ENCODE results near the gene TTC23.

Gene TTC23

DNA sequence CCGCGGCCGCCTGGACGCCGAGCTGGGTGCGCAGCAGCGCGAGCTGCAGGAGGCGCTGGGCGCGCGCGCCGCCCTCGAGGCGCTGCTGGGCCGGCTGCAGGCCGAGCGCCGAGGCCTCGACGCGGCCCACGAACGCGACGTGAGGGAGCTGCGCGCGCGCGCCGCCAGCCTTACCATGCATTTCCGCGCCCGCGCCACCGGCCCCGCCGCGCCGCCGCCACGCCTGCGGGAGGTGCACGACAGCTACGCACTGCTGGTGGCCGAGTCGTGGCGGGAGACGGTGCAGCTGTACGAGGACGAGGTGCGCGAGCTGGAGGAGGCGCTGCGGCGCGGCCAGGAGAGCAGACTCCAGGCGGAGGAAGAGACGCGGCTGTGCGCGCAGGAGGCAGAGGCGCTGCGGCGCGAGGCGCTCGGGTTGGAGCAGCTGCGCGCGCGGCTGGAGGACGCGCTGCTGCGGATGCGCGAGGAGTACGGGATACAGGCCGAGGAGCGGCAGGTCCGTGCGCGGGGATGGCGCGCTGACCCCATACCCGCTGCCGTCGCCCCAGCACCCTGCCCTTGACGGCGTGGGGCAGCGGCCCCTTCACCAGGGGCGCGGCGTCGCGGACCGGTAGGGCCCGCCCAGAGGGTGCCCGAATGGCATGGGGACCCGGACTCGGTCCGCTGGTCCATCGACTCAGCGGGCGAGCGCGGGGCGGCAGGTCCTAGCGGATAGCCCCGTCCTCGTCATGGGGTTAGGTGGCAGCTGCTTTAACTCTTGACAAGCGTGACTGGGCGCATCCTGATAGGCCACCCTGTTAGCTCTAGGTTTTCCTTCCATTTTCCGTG, 143.7 kb downstream of the TTC23 start:
- no peak overlapping the region for H3K27ac ChIP-seq
- DNase-seq (ENCODE audit: low read depth, low spot score): no peak
- H3K9ac ChIP-seq (ENCODE audit: insufficient read length): no peak overlapping the region
- H3K4me3 ChIP-seq: peak overlapping the region; percentile 82
- H3K9me3 ChIP-seq (ENCODE audit: low read depth, low read length): no peaks in the 10 kb centered on the region
- no peak for TF ChIP-seq POLR2AphosphoS5 (IDR thresholded peaks at IDR 0.05; ENCODE audit: borderline replicate concordance, low read depth, low read length)
- no peak for TF ChIP-seq EZH2 (IDR thresholded peaks at IDR 0.05)
- TF ChIP-seq FOXP2 (optimal IDR thresholded peaks at IDR 0.05; ENCODE audit: control extremely low read depth, extremely low read length, insufficient read depth): no peak
- no peaks in the 10 kb centered on the region for H3K36me3 ChIP-seq (ENCODE audit: insufficient read depth, low read length)

DNA sequence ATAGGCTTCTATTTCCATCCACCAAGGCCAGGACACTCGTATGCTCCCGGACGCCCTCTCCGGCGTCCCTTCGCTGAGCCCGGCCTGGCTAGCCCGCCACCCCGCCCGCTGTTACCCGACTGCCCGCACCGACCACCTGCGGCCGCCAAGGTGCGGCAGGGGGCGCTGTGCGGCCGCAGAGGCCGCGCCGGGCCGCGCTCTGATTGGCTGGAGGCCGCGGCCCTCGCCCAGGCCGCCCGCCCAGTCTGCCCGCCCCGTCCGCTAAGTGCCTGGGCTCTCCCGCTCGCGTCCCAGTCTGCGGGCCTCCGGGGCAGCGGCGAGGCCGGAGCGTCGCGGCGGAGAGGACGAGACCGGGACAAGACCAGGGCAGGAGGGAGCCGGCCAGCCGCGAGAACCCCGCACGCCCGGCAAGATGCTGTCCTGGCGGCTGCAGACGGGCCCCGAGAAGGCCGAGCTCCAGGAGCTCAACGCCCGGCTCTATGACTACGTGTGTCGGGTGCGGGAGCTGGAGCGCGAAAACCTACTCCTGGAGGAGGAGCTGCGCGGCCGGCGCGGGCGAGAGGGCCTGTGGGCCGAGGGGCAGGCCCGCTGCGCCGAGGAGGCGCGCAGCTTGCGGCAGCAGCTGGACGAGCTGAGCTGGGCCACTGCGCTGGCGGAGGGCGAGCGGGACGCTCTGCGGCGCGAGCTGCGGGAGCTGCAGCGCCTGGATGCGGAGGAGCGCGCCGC, 144.4 kb downstream of the TTC23 start, which contains the start of gene SYNM:
SYNM (plus strand) TSS at position 293 of the 726 bp plus-strand sequence; CDS start at position 413, 120 bp downstream.
- TF ChIP-seq EZH2 (IDR thresholded peaks at IDR 0.05) (no peak), POLR2AphosphoS5 (IDR thresholded peaks at IDR 0.05; ENCODE audit: borderline replicate concordance, low read depth, low read length) (no peak), FOXP2 (optimal IDR thresholded peaks at IDR 0.05; ENCODE audit: control extremely low read depth, extremely low read length, insufficient read depth) (no peak)
- H3K36me3 ChIP-seq (ENCODE audit: insufficient read depth, low read length): no peaks in the 10 kb centered on the region
- no peak within 1 kb of the TSS for H3K27ac ChIP-seq
- H3K4me3 ChIP-seq: peak within 1 kb of the TSS; percentile 82
- H3K9ac ChIP-seq (ENCODE audit: insufficient read length): no peak within 1 kb of the TSS
- no peak for DNase-seq (ENCODE audit: low read depth, low spot score)
- H3K9me3 ChIP-seq (ENCODE audit: low read depth, low read length): no peaks in the 10 kb centered on the region

DNA sequence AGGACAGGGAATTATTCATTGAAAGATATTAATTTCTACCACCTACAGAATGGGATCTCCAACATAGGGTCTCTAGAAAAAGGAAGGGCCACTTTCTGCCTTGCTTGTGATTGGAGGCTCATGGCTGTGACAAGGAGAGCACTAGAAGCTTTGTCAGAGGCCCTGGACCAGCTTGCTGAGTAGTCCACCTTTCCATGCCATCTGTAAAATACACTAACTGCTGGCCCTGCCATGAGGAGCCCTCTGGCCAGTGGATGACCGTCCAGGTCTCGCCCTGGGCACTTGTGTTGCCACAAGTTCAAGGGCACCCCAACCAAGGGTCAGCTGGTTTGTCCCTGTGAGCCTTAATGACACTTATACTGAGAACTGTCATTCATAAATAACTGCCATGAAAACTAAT, 146.1 kb downstream of the TTC23 start:
- no peak for DNase-seq (ENCODE audit: low read depth, low spot score)
- TF ChIP-seq FOXP2 (optimal IDR thresholded peaks at IDR 0.05; ENCODE audit: control extremely low read depth, extremely low read length, insufficient read depth) (no peak), POLR2AphosphoS5 (IDR thresholded peaks at IDR 0.05; ENCODE audit: borderline replicate concordance, low read depth, low read length) (no peak), EZH2 (IDR thresholded peaks at IDR 0.05) (no peak)
- Histone ChIP-seq H3K9ac (ENCODE audit: insufficient read length) (no peak overlapping the region), H3K27ac (no peak overlapping the region), H3K4me3 (no peak overlapping the region), H3K9me3 (ENCODE audit: low read depth, low read length) (no peaks in the 10 kb centered on the region), H3K36me3 (ENCODE audit: insufficient read depth, low read length) (no peaks in the 10 kb centered on the region)

DNA sequence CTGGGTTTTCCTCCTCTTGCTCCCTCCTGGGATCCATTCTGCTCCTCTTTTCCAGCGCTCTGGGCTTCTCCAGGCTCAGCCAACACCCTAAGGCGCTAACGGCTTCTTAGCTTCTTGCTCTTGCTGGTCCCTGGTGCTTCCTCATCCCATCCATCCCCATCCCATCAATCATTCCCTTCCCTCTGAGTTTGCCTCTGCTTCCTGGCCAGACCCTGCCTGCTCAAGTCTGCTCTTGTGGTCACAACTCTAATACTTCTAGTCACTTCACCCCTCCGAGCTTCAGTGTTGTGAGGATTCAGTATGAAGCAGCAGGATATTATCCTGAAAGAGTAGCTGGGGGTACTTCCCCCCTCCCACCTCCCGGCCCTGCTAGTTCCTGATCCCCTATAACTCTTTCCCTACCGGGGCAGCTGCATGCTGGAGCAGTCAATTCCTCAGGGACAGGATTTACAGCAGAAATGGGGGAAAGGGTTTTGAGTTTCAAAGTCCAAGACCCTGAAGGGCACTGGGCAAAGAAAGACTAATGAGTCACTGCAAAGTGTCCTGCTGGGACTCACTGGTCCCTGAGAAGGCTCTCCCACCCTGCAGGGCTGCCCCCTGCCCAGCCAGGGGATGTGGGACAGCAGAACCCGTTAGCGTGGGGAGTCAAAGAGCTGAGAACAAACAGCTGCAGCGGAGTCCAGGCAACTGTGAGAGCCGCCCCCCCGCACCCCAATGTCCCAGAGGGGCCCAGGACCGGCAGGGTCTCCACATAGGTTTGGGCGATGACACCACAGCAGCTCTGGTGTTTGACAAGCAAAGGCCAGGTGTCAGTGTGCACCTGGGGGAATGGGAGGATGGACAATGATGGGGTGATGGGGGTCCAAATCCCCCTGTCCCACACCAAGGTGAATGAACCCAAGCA, 146.8 kb downstream of the TTC23 start:
- no peak for DNase-seq (ENCODE audit: low read depth, low spot score)
- H3K9ac ChIP-seq (ENCODE audit: insufficient read length): no peak overlapping the region

DNA sequence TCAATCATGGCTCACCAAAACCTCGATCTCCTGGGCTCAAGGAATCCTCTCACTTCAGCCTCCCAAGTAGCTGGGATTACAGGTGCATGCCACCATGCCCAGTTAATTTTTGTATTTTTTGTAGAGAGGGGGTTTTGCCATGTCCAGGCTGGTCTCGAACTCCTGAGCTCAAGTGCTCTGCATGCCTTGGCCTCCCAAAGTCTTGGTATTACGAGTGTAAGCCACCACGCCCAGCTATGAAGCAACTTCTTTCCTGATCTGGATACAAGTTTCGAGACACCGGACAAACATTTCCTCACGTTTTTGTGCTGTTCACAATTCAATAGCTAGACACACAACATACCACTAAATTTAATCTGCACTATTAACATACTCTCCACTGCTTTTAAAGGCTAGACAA, 147.9 kb downstream of the TTC23 start:
- DNase-seq (ENCODE audit: low read depth, low spot score): no peak
- H3K9ac ChIP-seq (ENCODE audit: insufficient read length): no peak overlapping the region
- TF ChIP-seq EZH2 (IDR thresholded peaks at IDR 0.05): no peak
- no peak for TF ChIP-seq FOXP2 (optimal IDR thresholded peaks at IDR 0.05; ENCODE audit: control extremely low read depth, extremely low read length, insufficient read depth)
- no peak for TF ChIP-seq POLR2AphosphoS5 (IDR thresholded peaks at IDR 0.05; ENCODE audit: borderline replicate concordance, low read depth, low read length)

More for the DNA sequence above, 146.8 kb downstream of the TTC23 start:
- TF ChIP-seq FOXP2 (optimal IDR thresholded peaks at IDR 0.05; ENCODE audit: control extremely low read depth, extremely low read length, insufficient read depth) (no peak), POLR2AphosphoS5 (IDR thresholded peaks at IDR 0.05; ENCODE audit: borderline replicate concordance, low read depth, low read length) (no peak), EZH2 (IDR thresholded peaks at IDR 0.05) (no peak)
- H3K36me3 ChIP-seq (ENCODE audit: insufficient read depth, low read length): no peaks in the 10 kb centered on the region
- no peak overlapping the region for H3K4me3 ChIP-seq
- H3K9me3 ChIP-seq (ENCODE audit: low read depth, low read length): no peaks in the 10 kb centered on the region
- no peak overlapping the region for H3K27ac ChIP-seq

DNA sequence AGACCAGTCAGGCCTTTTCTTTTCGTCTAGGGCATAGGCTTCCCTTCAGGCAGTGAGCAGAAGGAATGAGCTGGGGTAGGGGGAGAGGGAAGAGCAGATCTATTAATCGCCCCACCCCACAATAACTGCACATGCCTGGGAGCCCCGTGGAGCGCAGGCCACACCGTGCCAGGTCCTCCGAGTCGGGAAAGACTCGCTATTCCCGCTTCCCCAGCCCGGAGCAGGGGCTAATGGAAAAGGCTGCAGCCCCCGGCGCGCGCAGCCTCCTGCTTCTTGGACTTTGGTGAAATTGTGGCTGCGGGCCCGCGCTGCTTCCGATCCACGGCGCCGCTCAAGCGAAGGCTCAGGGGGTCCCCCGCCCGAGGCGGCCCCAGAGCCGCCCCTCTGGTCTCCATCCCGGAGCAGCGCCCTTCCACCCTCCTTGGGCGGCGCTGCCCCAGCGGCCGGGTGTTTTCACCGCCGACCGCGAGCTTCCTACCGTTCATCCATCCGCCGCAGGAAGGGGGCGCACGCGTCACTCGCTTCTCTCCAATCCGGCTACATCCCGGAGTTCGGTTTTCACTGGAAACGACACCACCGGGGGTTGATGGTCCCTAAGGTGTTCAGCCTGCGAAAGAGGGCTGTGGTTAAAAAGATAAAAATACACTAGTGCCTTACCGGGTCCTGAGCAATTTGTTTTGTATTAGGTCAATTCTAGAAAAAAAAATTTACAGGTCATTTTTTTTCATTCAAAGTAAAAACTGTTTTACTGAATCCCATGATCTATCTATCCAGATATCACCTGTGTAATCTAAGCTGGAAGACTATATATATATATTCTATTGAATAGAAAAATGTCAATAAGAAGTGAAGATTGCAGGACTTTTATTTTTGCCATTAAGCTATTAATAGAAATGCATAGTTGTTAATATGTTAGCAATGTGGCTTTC, 148.9 kb downstream of the TTC23 start:
- no peak for DNase-seq (ENCODE audit: low read depth, low spot score)
- no peak overlapping the region for H3K27ac ChIP-seq
- H3K9ac ChIP-seq (ENCODE audit: insufficient read length): no peak overlapping the region
- H3K36me3 ChIP-seq (ENCODE audit: insufficient read depth, low read length): no peaks in the 10 kb centered on the region
- no peaks in the 10 kb centered on the region for H3K9me3 ChIP-seq (ENCODE audit: low read depth, low read length)
- TF ChIP-seq FOXP2 (optimal IDR thresholded peaks at IDR 0.05; ENCODE audit: control extremely low read depth, extremely low read length, insufficient read depth) (no peak), EZH2 (IDR thresholded peaks at IDR 0.05) (no peak), POLR2AphosphoS5 (IDR thresholded peaks at IDR 0.05; ENCODE audit: borderline replicate concordance, low read depth, low read length) (no peak)
- peak overlapping the region; percentile 72 for H3K4me3 ChIP-seq

More for the DNA sequence above, 147.9 kb downstream of the TTC23 start:
- Histone ChIP-seq H3K4me3 (no peak overlapping the region), H3K27ac (no peak overlapping the region), H3K36me3 (ENCODE audit: insufficient read depth, low read length) (no peaks in the 10 kb centered on the region), H3K9me3 (ENCODE audit: low read depth, low read length) (no peaks in the 10 kb centered on the region)

DNA sequence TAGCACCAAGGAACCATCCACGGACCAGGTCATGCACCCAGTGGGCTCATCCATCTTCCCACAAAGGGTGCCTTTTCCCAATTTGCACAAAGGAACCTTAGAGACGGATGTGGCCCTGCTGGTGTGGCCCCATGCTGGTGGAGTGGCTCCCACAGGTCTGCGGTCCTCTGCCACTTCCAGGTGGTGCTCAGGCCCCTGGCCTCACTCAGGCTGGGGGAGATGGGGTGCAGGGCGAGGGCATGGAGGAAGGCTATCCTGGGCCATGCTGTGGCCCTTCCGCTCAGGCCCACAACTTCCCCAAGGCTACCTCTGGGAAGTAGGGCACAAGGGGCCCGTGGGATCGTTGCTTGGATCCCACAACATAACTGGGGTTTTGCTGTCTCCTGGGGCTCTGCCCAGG, 149.7 kb downstream of the TTC23 start:
- Histone ChIP-seq H3K9ac (ENCODE audit: insufficient read length) (no peak overlapping the region), H3K4me3 (no peak overlapping the region), H3K9me3 (ENCODE audit: low read depth, low read length) (no peaks in the 10 kb centered on the region), H3K27ac (no peak overlapping the region), H3K36me3 (ENCODE audit: insufficient read depth, low read length) (no peaks in the 10 kb centered on the region)
- no peak for TF ChIP-seq POLR2AphosphoS5 (IDR thresholded peaks at IDR 0.05; ENCODE audit: borderline replicate concordance, low read depth, low read length)
- no peak for TF ChIP-seq FOXP2 (optimal IDR thresholded peaks at IDR 0.05; ENCODE audit: control extremely low read depth, extremely low read length, insufficient read depth)
- no peak for TF ChIP-seq EZH2 (IDR thresholded peaks at IDR 0.05)
- no peak for DNase-seq (ENCODE audit: low read depth, low spot score)
